ENCODE results near the gene AADAT. TPM values are rescaled to one million over a fixed set of nuclear protein-coding genes. Genes with fewer than 3 reads are reported as not detected.

The AADAT gene
- total RNA-seq, 1 experiment from 2014 or later = 2.7 TPM

DNA sequence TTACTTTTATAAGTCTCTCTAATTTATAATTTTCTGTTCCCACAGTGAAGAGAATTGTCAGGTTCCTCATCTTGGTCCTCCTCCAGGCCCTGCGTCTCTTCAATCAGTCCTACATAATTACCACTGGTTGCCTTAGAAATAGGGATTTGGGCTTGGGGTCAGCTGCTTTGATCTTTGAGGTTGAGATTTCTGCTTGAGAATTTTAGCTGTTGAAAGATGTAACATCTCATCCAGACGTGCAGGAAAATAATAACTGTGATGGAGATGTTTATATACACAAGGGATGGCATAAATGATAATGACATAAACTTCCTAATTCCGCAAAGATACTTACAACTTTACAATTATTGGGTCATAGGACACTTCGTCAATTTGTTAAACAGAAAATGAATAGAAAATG is 30.3 kb downstream of the AADAT start:
- CTCF ChIA-PET = no interaction called here
- Histone ChIP-seq H3K9me3 (ENCODE audit: low read length) (no peaks in the 10 kb centered on the region), H3F3A (ENCODE audit: low read length, unreplicated experiment) (no peaks in the 10 kb centered on the region), H3K4me3 (ENCODE audit: low read length) (no peak overlapping the region), H2AFZ (ENCODE audit: low read length) (no peak overlapping the region), H3K36me3 (ENCODE audit: low read depth, low read length) (no peaks in the 10 kb centered on the region), H3K27ac (ENCODE audit: low read length) (no peak overlapping the region), H3K27me3 (ENCODE audit: low read length) (no peaks in the 10 kb centered on the region), H3K9ac (ENCODE audit: low read length) (no peak overlapping the region), H3K4me1 (ENCODE audit: insufficient read depth, low read length) (no peaks in the 10 kb centered on the region), H3K4me2 (ENCODE audit: low read length) (no peak overlapping the region), H3K9me2 (replicated peaks; ENCODE audit: low read length) (no peaks in the 10 kb centered on the region), H4K20me1 (ENCODE audit: low read length) (no peaks in the 10 kb centered on the region), H3K79me2 (ENCODE audit: low read length) (no peaks in the 10 kb centered on the region)
- POLR2A ChIA-PET (ENCODE audit: unreplicated experiment) = no interaction called here
- ATAC-seq = no peak
- TF ChIP-seq EZH2phosphoT487 (IDR thresholded peaks at IDR 0.05; ENCODE audit: borderline replicate concordance, low read length) (no peak), EZH2 (IDR thresholded peaks at IDR 0.05; ENCODE audit: low read length, unreplicated experiment) (no peak)
- TF ChIP-seq, protein P1, sequence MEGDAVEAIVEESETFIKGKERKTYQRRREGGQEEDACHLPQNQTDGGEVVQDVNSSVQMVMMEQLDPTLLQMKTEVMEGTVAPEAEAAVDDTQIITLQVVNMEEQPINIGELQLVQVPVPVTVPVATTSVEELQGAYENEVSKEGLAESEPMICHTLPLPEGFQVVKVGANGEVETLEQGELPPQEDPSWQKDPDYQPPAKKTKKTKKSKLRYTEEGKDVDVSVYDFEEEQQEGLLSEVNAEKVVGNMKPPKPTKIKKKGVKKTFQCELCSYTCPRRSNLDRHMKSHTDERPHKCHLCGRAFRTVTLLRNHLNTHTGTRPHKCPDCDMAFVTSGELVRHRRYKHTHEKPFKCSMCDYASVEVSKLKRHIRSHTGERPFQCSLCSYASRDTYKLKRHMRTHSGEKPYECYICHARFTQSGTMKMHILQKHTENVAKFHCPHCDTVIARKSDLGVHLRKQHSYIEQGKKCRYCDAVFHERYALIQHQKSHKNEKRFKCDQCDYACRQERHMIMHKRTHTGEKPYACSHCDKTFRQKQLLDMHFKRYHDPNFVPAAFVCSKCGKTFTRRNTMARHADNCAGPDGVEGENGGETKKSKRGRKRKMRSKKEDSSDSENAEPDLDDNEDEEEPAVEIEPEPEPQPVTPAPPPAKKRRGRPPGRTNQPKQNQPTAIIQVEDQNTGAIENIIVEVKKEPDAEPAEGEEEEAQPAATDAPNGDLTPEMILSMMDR (conservative IDR thresholded peaks at IDR 0.05; ENCODE audit: low read depth, low read length) = no peak
- no peak for DNase-seq
- BruUV-seq (replicated peaks) = no TSS peak
- intact Hi-C loops (cut with micrococcal nuclease) = no loop called here

DNA sequence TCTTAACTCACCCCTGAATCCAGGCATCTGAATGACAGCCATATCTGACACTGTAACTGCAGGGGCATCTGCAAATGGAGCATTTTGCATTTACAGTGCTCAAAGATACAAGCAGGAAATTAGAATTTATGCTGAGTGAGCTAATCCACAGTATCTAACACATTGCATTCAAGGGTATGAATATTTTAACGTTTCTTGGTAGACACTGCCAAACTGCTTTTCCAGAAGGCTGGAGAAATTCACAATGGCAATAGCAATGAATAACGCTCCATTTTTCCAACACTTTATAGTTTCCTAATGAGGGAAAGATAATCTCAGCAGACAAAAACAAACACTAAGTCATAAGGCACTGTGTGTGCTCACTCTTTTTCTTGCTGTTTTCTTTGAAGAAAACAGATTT is 30.9 kb downstream of the AADAT start:
- intact Hi-C loops (cut with micrococcal nuclease) = no loop called here
- DNase-seq = no peak
- Histone ChIP-seq H3F3A (ENCODE audit: low read length, unreplicated experiment) (no peaks in the 10 kb centered on the region), H3K36me3 (ENCODE audit: low read depth, low read length) (no peaks in the 10 kb centered on the region), H3K9ac (ENCODE audit: low read length) (no peak overlapping the region), H3K79me2 (ENCODE audit: low read length) (no peaks in the 10 kb centered on the region), H3K27me3 (ENCODE audit: low read length) (no peaks in the 10 kb centered on the region), H3K4me3 (ENCODE audit: low read length) (no peak overlapping the region), H3K9me3 (ENCODE audit: low read length) (no peaks in the 10 kb centered on the region), H3K9me2 (replicated peaks; ENCODE audit: low read length) (no peaks in the 10 kb centered on the region), H2AFZ (ENCODE audit: low read length) (no peak overlapping the region), H3K4me1 (ENCODE audit: insufficient read depth, low read length) (no peaks in the 10 kb centered on the region), H3K27ac (ENCODE audit: low read length) (no peak overlapping the region), H4K20me1 (ENCODE audit: low read length) (no peaks in the 10 kb centered on the region), H3K4me2 (ENCODE audit: low read length) (no peak overlapping the region)
- TF ChIP-seq EZH2phosphoT487 (IDR thresholded peaks at IDR 0.05; ENCODE audit: borderline replicate concordance, low read length) = no peak
- no peak for TF ChIP-seq EZH2 (IDR thresholded peaks at IDR 0.05; ENCODE audit: low read length, unreplicated experiment)
- TF ChIP-seq, protein P1 (conservative IDR thresholded peaks at IDR 0.05; ENCODE audit: low read depth, low read length) = no peak
- BruUV-seq (replicated peaks) = no TSS peak
- ChIA-PET POLR2A (ENCODE audit: unreplicated experiment) (no interaction called here), CTCF (no interaction called here)
- ATAC-seq = no peak

DNA sequence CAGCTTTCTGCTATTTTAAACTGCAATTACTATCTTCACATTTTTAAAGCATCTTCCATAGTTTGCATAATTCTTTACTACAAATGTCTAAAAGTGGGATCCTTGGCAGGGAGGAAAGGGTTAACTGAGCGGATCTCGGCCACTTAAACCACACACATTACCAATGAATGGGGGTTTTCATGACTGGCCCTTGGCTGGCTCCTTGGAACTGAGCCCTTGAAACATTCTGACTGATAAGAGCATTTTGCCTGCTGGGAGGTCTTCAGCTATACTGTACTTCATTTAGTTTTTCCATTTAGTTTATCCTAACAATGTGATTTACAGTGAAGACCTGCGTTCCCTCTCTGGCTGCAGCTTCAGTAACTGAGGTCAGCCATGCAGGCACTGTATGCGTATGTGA is 31.9 kb downstream of the AADAT start:
- Histone ChIP-seq H3K4me3 (ENCODE audit: low read length) (no peak overlapping the region), H3F3A (ENCODE audit: low read length, unreplicated experiment) (no peaks in the 10 kb centered on the region), H4K20me1 (ENCODE audit: low read length) (no peaks in the 10 kb centered on the region), H3K4me2 (ENCODE audit: low read length) (no peak overlapping the region), H3K27ac (ENCODE audit: low read length) (no peak overlapping the region), H2AFZ (ENCODE audit: low read length) (no peak overlapping the region), H3K9ac (ENCODE audit: low read length) (no peak overlapping the region), H3K9me2 (replicated peaks; ENCODE audit: low read length) (no peaks in the 10 kb centered on the region), H3K4me1 (ENCODE audit: insufficient read depth, low read length) (no peaks in the 10 kb centered on the region), H3K9me3 (ENCODE audit: low read length) (no peaks in the 10 kb centered on the region), H3K36me3 (ENCODE audit: low read depth, low read length) (no peaks in the 10 kb centered on the region), H3K27me3 (ENCODE audit: low read length) (no peaks in the 10 kb centered on the region), H3K79me2 (ENCODE audit: low read length) (no peaks in the 10 kb centered on the region)
- ATAC-seq (no peak), DNase-seq (no peak)
- BruUV-seq (replicated peaks) = no TSS peak
- POLR2A ChIA-PET (ENCODE audit: unreplicated experiment) = no interaction called here
- CTCF ChIA-PET = no interaction called here
- TF ChIP-seq EZH2phosphoT487 (IDR thresholded peaks at IDR 0.05; ENCODE audit: borderline replicate concordance, low read length) (no peak), EZH2 (IDR thresholded peaks at IDR 0.05; ENCODE audit: low read length, unreplicated experiment) (no peak)
- TF ChIP-seq, protein P1 (conservative IDR thresholded peaks at IDR 0.05; ENCODE audit: low read depth, low read length) = no peak
- intact Hi-C loops (cut with micrococcal nuclease) = no loop called here

Data from PC-3 (cell line).